Occipital lobe (tissue), 2 donors: ENCODE measurements around the gene CST1. TPM values are rescaled to one million over a fixed set of nuclear protein-coding genes. Genes with fewer than 3 reads are reported as not detected.
"Not testable (repeated sequence)": the region's sequence is repeated elsewhere in the genome, so short reads cannot be mapped to it uniquely, and the experiment has no call there.

Experiments used
- DNase-seq: peaks from one replicate; lab custom pipeline; 2025; lab: John Stamatoyannopoulos, UW
- total RNA-seq: library from RNA; depleted of rRNA; stranded (reverse); fragments of >200 nt; gene quantifications from one replicate; pipeline ENCODE4 v1.2.3, GENCODE V29; 2014

Gene CST1
- total RNA-seq, result not detected

DNA sequence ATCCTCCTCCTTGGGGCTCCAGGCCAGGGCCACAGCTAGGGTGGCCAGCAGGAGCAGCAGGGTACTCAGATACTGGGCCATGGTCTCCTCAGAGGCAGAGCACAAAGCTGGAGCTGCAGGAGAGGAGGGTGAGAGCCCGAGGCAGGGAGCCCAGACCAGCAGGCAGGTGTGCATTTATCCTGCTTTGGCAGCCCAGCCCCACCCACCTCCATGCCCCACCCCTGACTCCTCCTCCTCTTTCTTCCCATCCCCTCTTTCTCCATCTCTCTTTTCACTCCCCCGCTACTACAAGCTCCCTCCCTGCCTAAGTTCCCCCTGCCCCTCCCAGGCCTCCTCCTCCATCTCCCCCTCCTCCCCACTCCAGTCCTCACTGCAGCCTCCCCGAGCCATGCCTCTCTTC is at the start of gene CST1:
Gene CST1, minus strand, starts transcription at position 150 of the 400 bp plus-strand sequence. Its CDS starts 69 bp downstream, at position 81.
- DNase-seq, result not testable (repeated sequence)

DNA sequence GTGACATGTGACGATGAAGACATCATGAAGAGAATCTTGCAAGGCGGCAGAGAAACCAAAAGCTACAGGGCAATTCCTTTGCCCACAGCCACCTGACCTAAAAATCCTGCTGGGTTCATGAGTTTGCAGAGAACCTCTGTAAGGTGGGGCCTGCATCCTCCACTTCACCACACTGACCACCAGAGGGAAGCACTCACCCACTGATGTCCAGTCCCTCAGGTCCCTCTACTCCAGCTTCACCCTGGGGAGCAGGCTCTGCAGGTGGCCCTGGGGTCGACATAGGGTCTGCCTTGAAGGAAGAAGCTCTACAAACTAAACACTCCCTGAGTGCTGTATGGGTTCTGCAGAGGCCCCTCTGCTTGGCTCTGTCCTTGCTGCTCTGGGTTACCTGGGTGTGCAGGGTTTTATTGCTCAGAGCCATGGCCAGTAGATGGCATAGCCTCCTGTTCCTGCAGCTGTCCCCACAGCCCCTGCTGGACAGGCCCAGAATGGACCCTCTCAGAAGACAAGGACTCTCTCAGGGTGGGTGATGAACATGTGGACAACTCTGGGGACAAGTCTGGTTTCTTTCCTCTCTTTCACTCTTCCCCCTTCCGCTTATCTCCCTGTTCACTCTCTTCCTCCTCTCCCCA is 48.6 kb upstream of the CST1 start:
- not testable (repeated sequence) for DNase-seq

- DNase-seq, result no peak
Observed at GRCh38 chr20:23795526-23795925, 44.8 kb upstream of the CST1 start.

DNA sequence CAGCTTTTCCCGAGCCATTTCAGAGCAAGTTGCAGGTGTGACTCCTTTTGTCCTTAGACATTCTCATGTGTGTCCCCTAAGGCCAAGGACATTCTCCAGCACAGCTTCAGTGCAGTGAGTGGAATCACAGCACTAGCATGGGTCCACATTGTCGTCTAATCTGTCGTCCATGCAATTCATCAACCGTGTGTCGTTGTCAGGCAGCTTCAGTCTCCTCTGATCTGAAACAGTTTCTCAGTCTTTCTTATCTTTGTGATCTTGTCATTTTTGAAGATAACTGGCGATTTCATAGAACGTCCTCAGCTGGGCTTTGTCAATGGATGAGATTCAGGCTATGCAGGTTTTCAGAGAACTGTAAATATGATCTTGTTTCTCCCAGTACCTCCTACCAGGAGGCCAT is 44.1 kb upstream of the CST1 start:
- DNase-seq, result no peak

DNA sequence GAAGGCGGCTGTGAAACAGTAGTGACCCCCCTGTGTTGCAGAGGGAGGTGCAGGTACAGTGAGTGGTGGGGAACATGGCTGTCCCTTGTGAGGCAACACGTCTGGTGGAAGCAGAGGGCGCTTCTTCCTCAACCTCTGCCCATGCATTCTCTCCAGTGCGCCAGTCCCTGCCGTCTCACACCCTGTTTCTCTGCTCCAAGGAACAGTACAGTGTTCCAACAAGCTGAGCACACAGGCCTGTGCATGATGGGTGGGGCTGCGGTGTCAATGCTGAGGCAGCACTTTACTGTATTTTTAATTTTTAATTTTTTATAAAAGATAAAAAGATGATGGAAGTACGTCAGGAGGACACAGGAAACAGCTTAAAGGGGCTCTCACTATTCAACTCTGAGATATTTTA is 43.3 kb upstream of the CST1 start:
- DNase-seq, result no peak

DNA sequence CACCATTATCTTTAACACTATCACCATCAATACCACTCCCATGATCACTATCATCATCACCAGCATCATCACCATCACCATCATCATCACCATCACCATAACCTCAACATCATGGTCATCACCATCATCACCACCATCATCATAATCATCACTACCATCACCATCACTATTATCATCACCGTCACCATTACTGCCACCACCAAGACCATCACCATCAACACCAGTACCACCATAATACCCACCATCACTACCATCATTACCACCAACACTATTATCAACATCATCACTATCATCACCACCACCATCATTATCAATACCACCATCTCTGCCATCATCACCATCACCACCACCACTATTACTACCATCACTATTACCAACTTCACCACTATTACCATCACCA is 32.7 kb upstream of the CST1 start:
- DNase-seq, result no peak

DNA sequence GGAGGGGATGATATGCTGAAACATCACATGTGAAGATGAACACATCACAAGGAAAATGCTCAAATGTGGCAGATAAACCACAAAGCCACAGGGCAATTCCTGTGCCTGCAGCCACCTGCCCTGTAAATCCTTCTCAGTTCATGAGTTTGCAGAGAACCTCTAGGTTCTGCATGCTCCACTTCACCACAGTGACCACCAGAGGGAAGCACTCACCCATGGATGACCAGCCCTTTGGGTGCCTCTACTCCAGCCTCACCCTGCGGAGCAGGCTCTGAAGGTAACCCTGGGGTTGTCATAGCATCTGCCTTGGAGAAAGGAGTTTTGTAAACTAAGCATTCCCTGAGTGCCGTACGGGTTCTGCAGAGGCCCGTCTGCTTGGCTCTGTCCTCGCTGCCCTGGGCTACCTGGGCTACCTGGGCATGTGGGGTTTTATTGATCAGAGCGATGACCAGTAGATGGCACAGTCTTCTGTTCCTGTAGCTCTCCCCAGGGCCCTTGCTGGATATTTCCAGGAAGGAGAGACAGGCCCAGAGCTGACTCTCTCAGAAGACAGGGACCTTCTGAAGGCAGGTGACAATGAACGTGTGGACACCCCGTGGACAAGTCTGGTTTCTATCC is 31.7 kb upstream of the CST1 start:
- no peak for DNase-seq

- DNase-seq, result not testable (repeated sequence)
Observed at GRCh38 chr20:23778676-23779075, 27.9 kb upstream of the CST1 start.

DNA sequence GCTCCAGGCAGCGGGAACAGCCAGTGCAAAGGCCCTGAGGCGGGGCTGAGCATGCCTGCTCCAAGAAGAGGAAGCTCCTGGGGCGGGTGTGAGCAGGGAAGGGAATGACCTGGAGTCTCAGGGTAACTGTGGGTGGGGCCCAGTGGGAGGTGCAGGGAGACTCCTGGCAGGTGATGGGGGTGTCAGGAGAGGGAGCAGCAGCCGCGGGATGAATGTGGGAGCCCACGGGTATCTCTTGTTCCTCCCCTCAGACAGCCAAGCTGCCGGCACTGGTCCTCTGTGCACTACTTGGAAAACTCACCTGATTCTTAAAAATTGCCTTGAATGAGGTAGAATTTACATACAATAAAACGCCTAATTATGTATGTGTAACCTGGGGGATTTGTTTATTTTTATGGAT is 26.6 kb upstream of the CST1 start:
- not testable (repeated sequence) for DNase-seq

GRCh38 chr20:23776067-23776771 is 25.5 kb upstream of the CST1 start:
- no peak for DNase-seq

DNA sequence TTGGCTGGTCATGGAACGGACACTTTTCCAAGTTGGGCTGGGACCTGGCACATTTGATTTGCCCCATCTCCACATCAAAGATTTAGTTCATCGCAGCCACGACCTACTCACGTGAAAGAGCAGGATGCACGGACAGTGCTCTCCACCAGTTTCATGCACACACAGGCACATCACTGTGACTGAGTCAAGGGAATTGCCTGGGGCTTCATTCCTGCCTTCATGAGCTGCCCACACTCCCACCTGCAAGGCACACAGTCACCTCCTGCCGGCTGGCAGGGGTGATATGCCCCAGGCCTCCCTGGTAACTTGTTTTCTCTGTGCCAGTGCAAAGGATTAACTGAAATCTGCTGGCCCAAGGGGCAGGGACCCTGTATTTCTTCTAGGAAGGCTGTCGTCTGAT is 23.3 kb upstream of the CST1 start:
- no peak for DNase-seq

DNA sequence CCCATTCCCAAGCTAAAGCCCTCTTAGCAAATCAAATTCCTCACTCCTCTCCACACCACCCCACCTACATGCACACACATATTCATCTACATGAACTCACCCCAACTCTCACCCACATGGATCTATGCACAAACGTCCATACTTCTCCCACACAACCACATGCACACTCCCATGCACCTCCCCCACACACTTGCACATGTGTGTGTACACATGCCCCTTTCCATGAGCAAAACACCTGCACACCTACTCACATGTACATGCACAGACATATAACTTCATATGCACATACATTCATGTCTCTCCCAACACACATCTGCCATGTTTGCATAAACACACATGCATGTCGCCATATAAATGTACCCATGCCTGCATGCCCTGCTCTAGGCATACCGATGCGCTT is 22.8 kb upstream of the CST1 start:
- DNase-seq, result no peak

GRCh38 chr20:23773127-23773526 is 22.4 kb upstream of the CST1 start:
- DNase-seq, result no peak

DNA sequence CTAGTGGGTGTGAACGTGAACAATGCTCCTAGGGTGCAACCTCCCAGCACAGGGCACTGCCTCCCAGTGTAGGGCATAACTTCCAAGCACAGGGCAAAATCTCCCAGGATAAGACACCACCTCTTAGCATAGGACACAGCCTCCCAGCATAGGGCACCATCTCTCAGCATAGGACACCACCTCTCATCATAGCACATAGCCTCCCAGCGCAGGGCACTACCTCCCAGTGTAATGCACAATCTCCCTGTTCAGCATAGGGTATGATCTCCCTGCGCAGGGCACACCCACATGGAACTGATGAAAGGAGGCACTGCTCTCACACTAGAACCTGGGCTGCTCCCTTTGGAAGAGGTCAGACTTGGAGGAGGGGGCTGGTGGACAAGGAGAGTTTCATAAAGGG is 21.3 kb upstream of the CST1 start:
- no peak for DNase-seq

DNA sequence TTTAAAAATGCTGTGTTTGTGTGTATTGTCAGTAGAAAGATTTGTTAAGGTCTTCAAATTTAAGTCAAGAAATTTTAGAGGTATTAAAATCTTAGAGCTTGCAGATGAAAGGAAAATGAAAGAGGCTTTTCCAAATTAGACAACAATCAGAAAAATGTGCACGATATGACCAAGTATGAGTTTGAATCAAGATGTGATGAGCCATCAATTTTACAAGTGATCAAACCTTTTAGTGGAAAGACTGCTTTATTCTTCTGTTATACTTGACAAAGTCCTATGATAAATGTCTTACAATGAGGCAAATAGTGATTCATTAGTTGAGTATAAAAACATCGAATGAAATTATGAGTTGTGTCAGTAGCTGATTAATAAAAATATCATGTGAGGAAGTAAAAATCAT is 19.6 kb upstream of the CST1 start:
- DNase-seq, result no peak

- not testable (repeated sequence) for DNase-seq
Observed at GRCh38 chr20:23768520-23768919, 17.8 kb upstream of the CST1 start.

- no peak for DNase-seq
Observed at GRCh38 chr20:23766531-23766930, 15.8 kb upstream of the CST1 start.

DNA sequence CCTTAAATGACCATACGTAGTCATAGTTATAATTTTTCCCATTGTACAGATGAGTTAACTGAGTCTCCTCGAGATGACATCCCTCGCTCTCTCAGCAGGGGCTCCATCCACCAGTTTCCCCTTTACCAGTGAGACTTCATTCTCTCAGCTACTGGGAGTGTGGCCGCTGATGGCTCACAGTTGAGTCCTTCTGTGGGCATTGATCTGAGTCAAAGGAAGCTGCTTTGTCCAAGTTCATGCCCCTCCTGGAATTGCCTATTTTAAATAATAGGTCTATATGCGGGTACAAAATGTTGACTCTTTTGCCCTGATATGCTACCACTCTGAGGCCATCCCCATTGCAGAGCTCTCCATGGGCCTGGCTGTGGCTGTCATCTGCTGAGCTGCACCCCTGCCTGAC is 14.8 kb upstream of the CST1 start:
- DNase-seq, result no peak

GRCh38 chr20:23764630-23765029 is 13.9 kb upstream of the CST1 start:
- not testable (repeated sequence) for DNase-seq

- no peak for DNase-seq
Observed at GRCh38 chr20:23763345-23763744, 12.6 kb upstream of the CST1 start.

GRCh38 chr20:23759306-23759940 is 8.7 kb upstream of the CST1 start:
- no peak for DNase-seq

- DNase-seq, result not testable (repeated sequence)
Observed at GRCh38 chr20:23756792-23757191, 6.1 kb upstream of the CST1 start.
